HEK293 (cell line): ENCODE results near the gene ZBTB21.

Experiments
- CTCF ChIA-PET: fragments of 350-600 bp; formaldehyde crosslinking; extraction: SDS; loops from one replicate; lab custom pipeline; 2021; ENCODE audit warnings: antibody characterized with exemption; lab: Yijun Ruan, JAX
- POLR2A ChIA-PET: fragments of 300-600 bp; formaldehyde crosslinking; extraction: SDS; loops from one replicate; lab custom pipeline; 2020; ENCODE audit warnings: antibody characterized with exemption, inconsistent platforms; lab: Yijun Ruan, JAX
- H3K27ac ChIP-seq: fragments of 200-500 bp; sonication (Bioruptor generic); 2 replicates; pipeline ENCODE4 v1.5.1; 2014; ENCODE audit warnings: low read depth, low read length, control low read depth, inconsistent platforms; ENCODE audit errors: extremely low read depth
- H3K36me3 ChIP-seq, 2 experiments: fragments of 200-500 bp in 1 of 2; sonication (Bioruptor generic) in 1 of 2; 1 replicate in 1 of 2; 2 replicates in 1 of 2; pipeline ENCODE4 v1.5.1; 2014 to 2017; ENCODE audit warnings: inconsistent platforms in 2 of 2, low read length in 2 of 2; ENCODE audit not compliant: control insufficient read depth in 2 of 2, insufficient read depth in 1 of 2
- H3K4me1 ChIP-seq: fragments of 200-500 bp; sonication (Bioruptor generic); 2 replicates; pipeline ENCODE4 v1.5.1; 2014; ENCODE audit warnings: mild to moderate bottlenecking, low read length, inconsistent platforms; ENCODE audit not compliant: control insufficient read depth, insufficient read depth
- H3K4me3 ChIP-seq: 2 replicates; pipeline ENCODE4 v1.5.1; 2011; ENCODE audit warnings: low read depth, mild to moderate bottlenecking, control low read depth, low read length, moderate library complexity
- H3K9me3 ChIP-seq: fragments of 200-500 bp; sonication (Bioruptor generic); 2 replicates; pipeline ENCODE4 v1.5.1; 2014; ENCODE audit warnings: low read depth, low read length, inconsistent platforms; ENCODE audit not compliant: control insufficient read depth, insufficient read depth
- KLF9 ChIP-seq: fragments of 450-650 bp; formaldehyde crosslinking; IDR thresholded peaks from 2 replicates; pipeline ENCODE4 v1.5.1; 2016; ENCODE audit warnings: missing biosample characterization, missing genetic modification characterization, low read depth
- PRDM10 ChIP-seq: fragments of 450-650 bp; formaldehyde crosslinking; IDR thresholded peaks from 2 replicates; pipeline ENCODE4 v1.5.1; 2016; ENCODE audit warnings: missing biosample characterization, missing genetic modification characterization
- REST ChIP-seq: fragments of 450-650 bp; formaldehyde crosslinking; IDR thresholded peaks from 2 replicates; pipeline ENCODE4 v1.5.1; 2016; ENCODE audit warnings: missing biosample characterization, missing genetic modification characterization
- ZBTB20 ChIP-seq: fragments of 450-650 bp; formaldehyde crosslinking; IDR thresholded peaks from 2 replicates; pipeline ENCODE4 v1.5.1; 2016; ENCODE audit warnings: missing biosample characterization, missing genetic modification characterization
- ZFHX2 ChIP-seq: fragments of 450-650 bp; formaldehyde crosslinking; conservative IDR thresholded peaks from 2 replicates; pipeline ENCODE4 v1.5.1; 2016; ENCODE audit warnings: missing biosample characterization, missing genetic modification characterization
- ZNF18 ChIP-seq: fragments of 450-650 bp; formaldehyde crosslinking; IDR thresholded peaks from 2 replicates; pipeline ENCODE4 v1.5.1; 2016; ENCODE audit warnings: missing biosample characterization, missing genetic modification characterization
- ZNF280C ChIP-seq: fragments of 450-650 bp; formaldehyde crosslinking; IDR thresholded peaks from 2 replicates; pipeline ENCODE4 v1.5.1; 2016; ENCODE audit warnings: missing biosample characterization, missing genetic modification characterization
- ZNF37A ChIP-seq: fragments of 450-650 bp; IDR thresholded peaks from 2 replicates; pipeline ENCODE4 v1.5.1; 2018; ENCODE audit warnings: missing biosample characterization, missing genetic modification characterization
- ZNF404 ChIP-seq: fragments of 450-650 bp; formaldehyde crosslinking; IDR thresholded peaks from 2 replicates; pipeline ENCODE4 v1.5.1; 2017; ENCODE audit warnings: missing biosample characterization, missing genetic modification characterization
- ZNF423 ChIP-seq: fragments of 450-650 bp; formaldehyde crosslinking; IDR thresholded peaks from 2 replicates; pipeline ENCODE4 v1.5.1; 2016; ENCODE audit warnings: missing biosample characterization, missing genetic modification characterization
- ZNF555 ChIP-seq: fragments of 450-650 bp; formaldehyde crosslinking; conservative IDR thresholded peaks from 2 replicates; pipeline ENCODE4 v1.5.1; 2017; ENCODE audit warnings: missing biosample characterization, mild to moderate bottlenecking, missing genetic modification characterization, inconsistent platforms
- ZNF776 ChIP-seq: fragments of 450-650 bp; formaldehyde crosslinking; IDR thresholded peaks from 2 replicates; pipeline ENCODE4 v1.5.0; 2017; ENCODE audit warnings: missing biosample characterization, missing genetic modification characterization, borderline replicate concordance
- ZNF777 ChIP-seq: fragments of 450-650 bp; formaldehyde crosslinking; IDR thresholded peaks from 2 replicates; pipeline ENCODE4 v1.5.1; 2017; ENCODE audit warnings: missing biosample characterization, missing genetic modification characterization, borderline replicate concordance
- ZNF785 ChIP-seq: fragments of 450-650 bp; formaldehyde crosslinking; IDR thresholded peaks from 2 replicates; pipeline ENCODE4 v1.5.1; 2016; ENCODE audit warnings: missing biosample characterization, missing genetic modification characterization

ZBTB21 gene

GRCh38 chr21:41953831-41954653 is 56.1 kb downstream of the ZBTB21 start, which contains the start of gene C2CD2:
Gene C2CD2, minus strand, starts transcription at chr21:41954018. Its CDS starts 370 bp downstream, at chr21:41953648.
- ChIA-PET CTCF (no interaction called here), POLR2A (no interaction called here)
- no peak for TF ChIP-seq ZBTB20 (tag by site-specific recombination)
- TF ChIP-seq ZNF777 (tag by site-specific recombination) = no peak
- TF ChIP-seq ZNF37A (tag by site-specific recombination) = no peak
- TF ChIP-seq ZFHX2 (tag by site-specific recombination) = peak; percentile 33; the same call in 1 of the 2 replicates
- TF ChIP-seq ZNF776 (tag by site-specific recombination) = no peak
- TF ChIP-seq ZNF404 (tag by site-specific recombination) = no peak
- no peak for TF ChIP-seq ZNF280C (tag by site-specific recombination)
- peak; percentile 77 for TF ChIP-seq ZNF18 (tag by site-specific recombination)
- 0 out of 2 replicates have a peak, but pooled peaks have one; percentile 30 for TF ChIP-seq ZNF423 (tag by site-specific recombination)
- no peak for TF ChIP-seq ZNF785 (tag by site-specific recombination)
- TF ChIP-seq KLF9 (tag by site-specific recombination) = peak; percentile 52
- no peak for TF ChIP-seq REST (tag by site-specific recombination)
- no peak for TF ChIP-seq PRDM10 (tag by site-specific recombination)
- TF ChIP-seq ZNF555 (tag by site-specific recombination) = no peak
- Histone ChIP-seq H3K36me3 (no peaks in the 10 kb centered on the region), H3K4me3 (peak within 1 kb of the TSS; percentile 38), H3K27ac (peak within 1 kb of the TSS; percentile 39; the same call in 1 of the 2 replicates), H3K9me3 (no peaks in the 10 kb centered on the region), H3K4me1 (peaks cover 2% of the 10 kb centered on the region; the same call in 1 of the 2 replicates)
